Activated T-cell treated with anti-CD3 and anti-CD28 coated beads for 4 hours (primary cell): ENCODE data around the gene WIF1.

Experiments
- DNase-seq: peaks from one replicate; pipeline ENCODE4 v3.0.0-alpha.2; 2020

The WIF1 gene

GRCh38 chr12:65121956-65122469 is 908 bp upstream of the WIF1 start:
- DNase-seq, result no peak

GRCh38 chr12:65119063-65119462 is 2.0 kb downstream of the WIF1 start:
- no peak for DNase-seq

- DNase-seq, result no peak
Measured at GRCh38 chr12:65113621-65114035, 7.5 kb downstream of the WIF1 start.

- DNase-seq, result no peak
Measured at GRCh38 chr12:65106948-65107347, 14.2 kb downstream of the WIF1 start.

- no peak for DNase-seq
Measured at GRCh38 chr12:65100140-65100539, 21.0 kb downstream of the WIF1 start.

- DNase-seq, result no peak
Measured at GRCh38 chr12:65099182-65099581, 21.9 kb downstream of the WIF1 start.

- no peak for DNase-seq
Measured at GRCh38 chr12:65098364-65098763, 22.7 kb downstream of the WIF1 start.

GRCh38 chr12:65094722-65095121 is 26.4 kb downstream of the WIF1 start:
- DNase-seq, result no peak

- no peak for DNase-seq
Measured at GRCh38 chr12:65093606-65094005, 27.5 kb downstream of the WIF1 start.

- no peak for DNase-seq
Measured at GRCh38 chr12:65090461-65090860, 30.6 kb downstream of the WIF1 start.

GRCh38 chr12:65086236-65086635 is 34.9 kb downstream of the WIF1 start:
- no peak for DNase-seq

GRCh38 chr12:65084579-65084978 is 36.5 kb downstream of the WIF1 start:
- DNase-seq, result no peak

- DNase-seq, result no peak
Measured at GRCh38 chr12:65083581-65083980, 37.5 kb downstream of the WIF1 start.

- no peak for DNase-seq
Measured at GRCh38 chr12:65082406-65082805, 38.7 kb downstream of the WIF1 start.

- DNase-seq, result no peak
Measured at GRCh38 chr12:65081496-65081895, 39.6 kb downstream of the WIF1 start.

- DNase-seq, result no peak
Measured at GRCh38 chr12:65074932-65075331, 46.2 kb downstream of the WIF1 start.

GRCh38 chr12:65069336-65069735 is 51.8 kb downstream of the WIF1 start:
- no peak for DNase-seq

GRCh38 chr12:65067383-65067782 is 53.7 kb downstream of the WIF1 start:
- DNase-seq, result no peak

- DNase-seq, result no peak
Measured at GRCh38 chr12:65055859-65056258, 65.2 kb downstream of the WIF1 start.

- no peak for DNase-seq
Measured at GRCh38 chr12:65051218-65051617, 69.9 kb downstream of the WIF1 start.

GRCh38 chr12:65045269-65045668 is 75.8 kb downstream of the WIF1 start:
- DNase-seq, result no peak

GRCh38 chr12:65039301-65039700 is 81.8 kb downstream of the WIF1 start:
- no peak for DNase-seq

- no peak for DNase-seq
Measured at GRCh38 chr12:65025136-65025535, 96.0 kb downstream of the WIF1 start.

GRCh38 chr12:65023485-65023884 is 97.6 kb downstream of the WIF1 start:
- DNase-seq, result no peak

GRCh38 chr12:65022960-65023359 is 98.1 kb downstream of the WIF1 start:
- DNase-seq, result no peak

- DNase-seq, result no peak
Measured at GRCh38 chr12:65022421-65022820, 98.7 kb downstream of the WIF1 start.
